Inferior parietal cortex (tissue), 1 donor: ENCODE data around the gene TERF2IP.

ENCODE experiments used
- DNase-seq: peaks from one replicate; pipeline ENCODE4 v3.0.0-alpha.2; 2016; ENCODE audit errors: extremely low spot score

Gene TERF2IP

DNA sequence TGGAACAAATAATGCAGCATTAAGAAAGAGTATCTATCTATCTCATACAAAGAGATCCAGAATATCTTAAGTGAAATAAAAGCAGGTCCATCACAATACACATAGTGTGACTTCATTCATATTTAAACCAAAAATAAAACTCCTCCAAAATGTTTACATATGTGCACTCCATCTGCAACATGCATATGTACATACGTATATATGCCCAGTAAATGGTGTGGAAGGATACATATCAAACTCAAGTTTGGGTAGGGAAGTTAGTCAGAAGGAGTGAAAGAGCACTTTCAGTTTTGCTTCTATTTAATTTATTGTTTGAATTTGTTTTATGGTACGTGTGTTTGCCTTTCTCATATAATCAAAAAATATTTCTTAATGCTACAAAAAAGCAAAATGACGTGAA, 12.5 kb upstream of the TERF2IP start:
- no peak for DNase-seq

DNA sequence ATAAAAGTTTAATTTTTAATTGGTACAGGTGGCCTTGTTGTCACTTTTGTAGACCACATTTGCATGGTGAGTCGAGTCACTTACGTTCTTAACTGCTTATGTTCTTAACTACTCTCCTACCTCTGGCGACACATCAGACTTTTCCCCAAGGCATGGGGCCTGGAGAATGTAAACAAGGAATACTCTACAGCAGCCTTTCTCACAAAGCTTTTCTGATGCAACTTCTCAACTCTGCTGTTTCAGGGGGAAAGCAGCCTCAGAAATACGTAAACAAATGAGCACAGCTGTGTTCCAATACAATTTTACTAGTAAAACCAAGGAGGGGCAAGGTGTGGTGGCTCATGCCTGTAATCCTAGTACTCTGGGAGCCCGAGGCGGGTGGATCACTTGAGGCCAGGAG, 7.0 kb upstream of the TERF2IP start:
- no peak for DNase-seq

GRCh38 chr16:75644240-75645012, 3.1 kb upstream of the TERF2IP start:
- DNase-seq = no peak

GRCh38 chr16:75647112-75647491, 471 bp upstream of the TERF2IP start:
- DNase-seq = no peak

- DNase-seq = peak; percentile 85
These were observed 898 bp downstream of the TERF2IP start for GRCh38 chr16:75648265-75649076.

DNA sequence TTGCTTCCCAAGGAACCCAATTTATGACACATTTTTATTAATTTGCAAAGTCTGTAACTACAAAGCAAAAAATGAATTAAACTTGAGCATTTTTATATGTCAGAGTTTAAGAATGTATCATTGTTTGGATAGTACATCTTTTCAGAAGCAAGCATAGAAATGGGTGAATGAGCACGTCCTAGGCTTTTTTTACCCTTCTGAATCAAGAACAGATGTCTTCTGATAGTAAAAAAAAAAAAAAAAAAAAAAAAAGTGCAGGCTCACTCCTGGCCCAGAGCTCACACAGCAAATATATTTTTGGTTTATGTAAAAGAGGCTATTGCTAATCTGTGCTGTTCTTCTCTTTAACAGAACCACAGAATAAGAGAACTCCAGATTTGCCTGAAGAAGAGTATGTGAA, 6.3 kb downstream of the TERF2IP start:
- no peak for DNase-seq

GRCh38 chr16:75658175-75658574, 10.6 kb downstream of the TERF2IP start:
- DNase-seq = no peak

GRCh38 chr16:75660321-75660720, 12.7 kb downstream of the TERF2IP start:
- DNase-seq = no peak

- no peak for DNase-seq
These were observed 13.2 kb downstream of the TERF2IP start for GRCh38 chr16:75660726-75661302.

DNA sequence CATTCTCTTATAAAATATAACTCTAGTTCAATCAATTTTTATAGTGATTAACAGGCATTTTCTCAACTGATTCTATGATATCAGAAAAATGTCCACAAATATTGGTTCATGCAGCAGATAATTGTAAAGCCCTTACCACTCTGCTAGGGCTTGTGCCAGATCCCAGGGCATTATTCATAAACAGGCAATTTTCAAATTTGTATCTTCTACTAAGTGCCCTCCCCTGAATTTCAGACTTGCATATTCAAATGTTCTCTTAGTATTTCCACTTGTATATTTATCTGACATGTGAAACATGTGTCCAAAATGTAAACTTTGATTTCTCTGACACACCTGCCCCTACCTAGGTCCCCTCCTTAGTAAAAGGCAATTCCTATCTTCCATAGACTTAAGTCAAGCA, 19.9 kb downstream of the TERF2IP start:
- no peak for DNase-seq

GRCh38 chr16:75676909-75677308, 29.3 kb downstream of the TERF2IP start, which contains the start of gene CPHXL2:
Gene CPHXL2, minus strand, starts transcription at chr16:75677009. Its CDS starts 10 bp downstream, at chr16:75676999.
- no peak for DNase-seq

GRCh38 chr16:75679366-75679765, 31.8 kb downstream of the TERF2IP start:
- DNase-seq = no peak

DNA sequence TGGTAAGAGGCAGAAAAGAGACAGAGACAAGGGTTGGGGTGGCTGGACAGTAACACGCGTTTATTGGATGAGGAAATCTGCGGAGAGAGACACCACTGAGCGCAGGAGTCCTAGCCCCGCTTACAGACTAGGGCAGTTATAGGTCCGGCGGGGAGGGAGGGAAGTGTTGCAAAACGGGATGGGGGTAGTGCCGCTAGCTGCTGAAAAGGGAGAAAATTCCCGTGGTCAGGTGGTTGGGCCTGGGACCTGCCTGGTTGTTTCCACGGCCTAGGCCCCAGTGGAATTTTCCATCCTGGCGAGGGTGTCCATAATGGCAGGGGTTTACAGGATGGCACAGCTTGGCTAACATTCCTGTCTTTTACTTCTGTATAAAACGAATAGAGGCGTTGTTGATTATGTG, 34.7 kb downstream of the TERF2IP start:
- no peak for DNase-seq

DNA sequence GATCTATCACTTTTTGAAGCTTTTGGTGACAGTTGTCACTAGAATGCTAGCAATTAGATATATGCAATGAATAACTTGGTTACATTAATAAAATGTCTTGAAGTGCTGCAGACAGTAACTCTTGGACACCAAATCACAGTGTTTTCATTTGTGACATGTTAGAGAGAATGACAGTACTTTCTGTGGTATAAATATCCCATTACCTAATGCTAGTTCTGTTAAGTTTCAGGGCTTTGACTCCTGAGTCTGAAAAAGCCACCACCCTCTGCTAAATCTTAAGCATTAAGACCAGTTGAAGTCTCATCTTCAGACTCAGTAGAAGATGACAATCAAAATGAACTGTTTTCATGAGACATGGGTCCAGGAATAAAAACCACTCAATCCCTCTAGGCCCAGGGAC, 39.8 kb downstream of the TERF2IP start:
- no peak for DNase-seq

GRCh38 chr16:75695708-75696107, 48.1 kb downstream of the TERF2IP start:
- DNase-seq = no peak

- DNase-seq = no peak
These were observed 50.0 kb downstream of the TERF2IP start for GRCh38 chr16:75697571-75697970.

DNA sequence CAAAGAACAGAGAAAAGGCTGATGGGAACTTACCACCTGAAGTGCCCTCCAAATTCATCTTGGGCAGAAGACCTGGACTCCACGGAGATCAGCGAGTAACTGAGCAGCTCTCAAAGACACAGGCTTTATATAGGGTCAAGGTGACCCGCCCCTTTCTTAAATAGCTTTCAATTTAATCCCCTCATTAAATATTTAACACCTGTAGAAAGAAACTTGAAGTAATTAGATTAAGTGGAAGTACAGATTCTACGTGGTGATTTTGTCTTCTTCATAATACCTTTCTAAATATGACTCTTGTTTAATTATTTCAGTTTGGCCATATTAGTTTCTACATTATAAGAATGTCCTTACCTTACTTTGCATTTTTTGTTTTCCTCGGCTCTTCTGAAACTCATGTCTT, 53.8 kb downstream of the TERF2IP start, which contains the start of gene DUXB:
DUXB (minus strand) TSS at position 101 of the 400 bp plus-strand sequence; CDS start at position 58, 43 bp downstream.
- DNase-seq = no peak

GRCh38 chr16:75702242-75702641, 54.7 kb downstream of the TERF2IP start:
- peak; percentile 4 for DNase-seq

- DNase-seq = no peak
These were observed 55.7 kb downstream of the TERF2IP start for GRCh38 chr16:75703306-75703705.
